Mononuclear cell (primary cell): ENCODE results near the gene HSPA5. TPM values are rescaled to one million over a fixed set of nuclear protein-coding genes. Genes with fewer than 3 reads are reported as not detected.
"Not testable (repeated sequence)": the region's sequence is repeated elsewhere in the genome, so short reads cannot be mapped to it uniquely, and the experiment has no call there.

Experiments
- H3K27me3 ChIP-seq: 2 replicates; pipeline ENCODE4 v1.6.0; 2011; ENCODE audit warnings: low read length, control low read depth; ENCODE audit not compliant: insufficient read depth
- H3K4me1 ChIP-seq: 2 replicates; pipeline ENCODE4 v1.5.1; 2011; ENCODE audit warnings: mild to moderate bottlenecking, low read length, control low read depth; ENCODE audit not compliant: insufficient read depth
- H3K4me3 ChIP-seq: 2 replicates; pipeline ENCODE4 v1.5.1; 2011; ENCODE audit warnings: mild to moderate bottlenecking, low read length, moderate library complexity
- H3K9me3 ChIP-seq: 2 replicates; pipeline ENCODE4 v1.5.1; 2011; ENCODE audit warnings: low read depth, mild to moderate bottlenecking, control low read depth, low read length
- total RNA-seq: library from RNA; depleted of rRNA; stranded (reverse); fragments of >200 nt; gene quantifications from one replicate; pipeline ENCODE4 v1.2.3, GENCODE V29; 2012

HSPA5 gene
- total RNA-seq, 1 donor, result 79.7 TPM

GRCh38 chr9:125235804-125236519 is 5.2 kb downstream of the HSPA5 start:
- Histone ChIP-seq H3K9me3 (no peaks in the 10 kb centered on the region), H3K27me3 (no peaks in the 10 kb centered on the region), H3K4me1 (peaks cover 43% of the 10 kb centered on the region), H3K4me3 (no peak overlapping the region)

- H3K4me3 ChIP-seq, H3K9me3 ChIP-seq, H3K27me3 ChIP-seq: not testable (repeated sequence)
- peaks cover 29% of the 10 kb centered on the region for H3K4me1 ChIP-seq
Measured at GRCh38 chr9:125234099-125234498, 7.0 kb downstream of the HSPA5 start.

GRCh38 chr9:125233678-125234077 is 7.5 kb downstream of the HSPA5 start:
- Histone ChIP-seq H3K4me3 (no peak overlapping the region), H3K27me3 (no peaks in the 10 kb centered on the region), H3K4me1 (peaks cover 25% of the 10 kb centered on the region), H3K9me3 (no peaks in the 10 kb centered on the region)

- no peak overlapping the region for H3K4me3 ChIP-seq
- H3K4me1 ChIP-seq, result no peaks in the 10 kb centered on the region
- H3K27me3 ChIP-seq, result no peaks in the 10 kb centered on the region
- no peaks in the 10 kb centered on the region for H3K9me3 ChIP-seq
Measured at GRCh38 chr9:125227761-125228160, 13.4 kb downstream of the HSPA5 start.

- H3K4me1 ChIP-seq, H3K27me3 ChIP-seq, H3K9me3 ChIP-seq, H3K4me3 ChIP-seq: not testable (repeated sequence)
Measured at GRCh38 chr9:125224858-125225257, 16.3 kb downstream of the HSPA5 start.

- H3K4me3 ChIP-seq, result no peak overlapping the region
- no peaks in the 10 kb centered on the region for H3K27me3 ChIP-seq
- no peaks in the 10 kb centered on the region for H3K4me1 ChIP-seq
- H3K9me3 ChIP-seq, result no peaks in the 10 kb centered on the region
Measured at GRCh38 chr9:125218621-125219020, 22.5 kb downstream of the HSPA5 start.

- Histone ChIP-seq H3K9me3 (no peaks in the 10 kb centered on the region), H3K27me3 (no peaks in the 10 kb centered on the region), H3K4me3 (no peak overlapping the region), H3K4me1 (no peaks in the 10 kb centered on the region)
Measured at GRCh38 chr9:125214186-125214585, 27.0 kb downstream of the HSPA5 start.

GRCh38 chr9:125204477-125204876 is 36.7 kb downstream of the HSPA5 start:
- H3K4me1 ChIP-seq, result peaks cover 14% of the 10 kb centered on the region
- no peak overlapping the region for H3K4me3 ChIP-seq
- H3K9me3 ChIP-seq, result no peaks in the 10 kb centered on the region
- H3K27me3 ChIP-seq, result no peaks in the 10 kb centered on the region

GRCh38 chr9:125202846-125203618 is 38.1 kb downstream of the HSPA5 start:
- no peak overlapping the region for H3K4me3 ChIP-seq
- no peaks in the 10 kb centered on the region for H3K9me3 ChIP-seq
- no peaks in the 10 kb centered on the region for H3K27me3 ChIP-seq
- peaks cover 17% of the 10 kb centered on the region for H3K4me1 ChIP-seq

- Histone ChIP-seq H3K9me3 (no peaks in the 10 kb centered on the region), H3K4me3 (peak within 1 kb of the TSS; percentile 97), H3K4me1 (peaks cover 24% of the 10 kb centered on the region), H3K27me3 (no peaks in the 10 kb centered on the region)
Measured at GRCh38 chr9:125200216-125201047, 40.7 kb downstream of the HSPA5 start, which contains the start of gene RABEPK. RABEPK (plus strand) TSS chr9:125200542; CDS start chr9:125203014, 2,472 bp downstream.

- H3K27me3 ChIP-seq, H3K4me3 ChIP-seq: not testable (repeated sequence)
- H3K4me1 ChIP-seq, result peaks cover 45% of the 10 kb centered on the region
Measured at GRCh38 chr9:125195591-125195990, 45.6 kb downstream of the HSPA5 start.

GRCh38 chr9:125194466-125194865 is 46.7 kb downstream of the HSPA5 start:
- H3K9me3 ChIP-seq, H3K27me3 ChIP-seq, H3K4me3 ChIP-seq: not testable (repeated sequence)
- H3K4me1 ChIP-seq, result peaks cover 47% of the 10 kb centered on the region

More at GRCh38 chr9:125195591-125195990, 45.6 kb downstream of the HSPA5 start:
- not testable (repeated sequence) for H3K9me3 ChIP-seq

- Histone ChIP-seq H3K4me1 (peaks cover 61% of the 10 kb centered on the region), H3K27me3 (no peaks in the 10 kb centered on the region), H3K9me3 (no peaks in the 10 kb centered on the region), H3K4me3 (peak overlapping the region; percentile 100)
Measured at GRCh38 chr9:125190361-125190801, 50.8 kb downstream of the HSPA5 start.

- Histone ChIP-seq H3K27me3 (no peaks in the 10 kb centered on the region), H3K4me3 (peak within 1 kb of the TSS; percentile 100), H3K4me1 (peaks cover 54% of the 10 kb centered on the region), H3K9me3 (no peaks in the 10 kb centered on the region)
Measured at GRCh38 chr9:125189361-125190289, 51.5 kb downstream of the HSPA5 start, which contains the start of gene PPP6C. PPP6C (minus strand) TSS chr9:125189803; CDS start chr9:125189718, 85 bp downstream.
